Measurements from ENCODE around the gene ZNF385D.

- no peak for TF ChIP-seq CTCF (conservative IDR thresholded peaks at IDR 0.05; ENCODE audit: low read depth, low read length)
- TF ChIP-seq EZH2 (IDR thresholded peaks at IDR 0.05; ENCODE audit: borderline replicate concordance, low read depth, low read length, poor library complexity, severe bottlenecking) = no peak
Measured at GRCh38 chr3:21502656-21503055, 248.4 kb downstream of the ZNF385D start.
